Measurements from ENCODE around the gene SORBS2.
"Not testable (repeated sequence)": the region's sequence is repeated elsewhere in the genome, so short reads cannot be mapped to it uniquely, and the experiment has no call there.

SORBS2 gene

GRCh38 chr4:185716577-185717376 is 95.2 kb downstream of the SORBS2 start:
- no peak for DNase-seq (ENCODE audit: low read depth in 2 of 2)

GRCh38 chr4:185716141-185716551 is 95.8 kb downstream of the SORBS2 start:
- no peak for DNase-seq (ENCODE audit: low read depth in 2 of 2)

- not testable (repeated sequence) for DNase-seq (ENCODE audit: low read depth in 2 of 2)
These were observed 97.5 kb downstream of the SORBS2 start for GRCh38 chr4:185714524-185714923.

- no peak for DNase-seq (ENCODE audit: low read depth in 2 of 2)
These were observed 98.3 kb downstream of the SORBS2 start for GRCh38 chr4:185713731-185714130.

GRCh38 chr4:185713272-185713671 is 98.7 kb downstream of the SORBS2 start:
- DNase-seq (ENCODE audit: low read depth in 2 of 2) = no peak

- DNase-seq (ENCODE audit: low read depth in 2 of 2) = no peak
These were observed 99.5 kb downstream of the SORBS2 start for GRCh38 chr4:185712350-185713024.

GRCh38 chr4:185711726-185712125 is 100.3 kb downstream of the SORBS2 start:
- no peak for DNase-seq (ENCODE audit: low read depth in 2 of 2)

- no peak for DNase-seq (ENCODE audit: low read depth in 2 of 2)
These were observed 101.5 kb downstream of the SORBS2 start for GRCh38 chr4:185710487-185710995.

GRCh38 chr4:185709802-185710486 is 102.0 kb downstream of the SORBS2 start:
- DNase-seq (ENCODE audit: low read depth in 2 of 2) = no peak

- no peak for DNase-seq (ENCODE audit: low read depth in 2 of 2)
These were observed 103.6 kb downstream of the SORBS2 start for GRCh38 chr4:185708348-185708747.

GRCh38 chr4:185707622-185708021 is 104.4 kb downstream of the SORBS2 start:
- not testable (repeated sequence) for DNase-seq (ENCODE audit: low read depth in 2 of 2)

GRCh38 chr4:185702147-185702663 is 109.8 kb downstream of the SORBS2 start:
- no peak for DNase-seq (ENCODE audit: low read depth in 2 of 2)

- no peak for DNase-seq (ENCODE audit: low read depth in 2 of 2)
These were observed 111.4 kb downstream of the SORBS2 start for GRCh38 chr4:185700630-185701029.

- no peak for DNase-seq (ENCODE audit: low read depth in 2 of 2)
These were observed 111.9 kb downstream of the SORBS2 start for GRCh38 chr4:185700048-185700447.

GRCh38 chr4:185697488-185697887 is 114.5 kb downstream of the SORBS2 start:
- no peak for DNase-seq (ENCODE audit: low read depth in 2 of 2)

GRCh38 chr4:185695743-185696142 is 116.3 kb downstream of the SORBS2 start:
- no peak for DNase-seq (ENCODE audit: low read depth in 2 of 2)

GRCh38 chr4:185693548-185694215 is 118.3 kb downstream of the SORBS2 start:
- DNase-seq (ENCODE audit: low read depth in 2 of 2) = no peak

- DNase-seq (ENCODE audit: low read depth in 2 of 2) = no peak
These were observed 122.6 kb downstream of the SORBS2 start for GRCh38 chr4:185689407-185689806.

- no peak for DNase-seq (ENCODE audit: low read depth in 2 of 2)
These were observed 126.2 kb downstream of the SORBS2 start for GRCh38 chr4:185685804-185686203.

GRCh38 chr4:185683896-185684295 is 128.1 kb downstream of the SORBS2 start:
- no peak for DNase-seq (ENCODE audit: low read depth in 2 of 2)

- DNase-seq (ENCODE audit: low read depth in 2 of 2) = no peak
These were observed 128.8 kb downstream of the SORBS2 start for GRCh38 chr4:185683222-185683621.

- no peak for DNase-seq (ENCODE audit: low read depth in 2 of 2)
These were observed 129.8 kb downstream of the SORBS2 start for GRCh38 chr4:185682236-185682635.

All from stimulated activated CD4-positive, alpha-beta T cell treated with anti-CD3 and anti-CD28 coated beads, Interleukin-4, amount 100 ng/mL, for 48 hours (primary cell).